T1000 (cell line): ENCODE measurements around the gene PHTF2.

Experiments used
- DNase-seq: peaks from one replicate; lab custom pipeline; 2025; ENCODE audit warnings: mixed read lengths; lab: John Stamatoyannopoulos, UW

Gene PHTF2

DNA sequence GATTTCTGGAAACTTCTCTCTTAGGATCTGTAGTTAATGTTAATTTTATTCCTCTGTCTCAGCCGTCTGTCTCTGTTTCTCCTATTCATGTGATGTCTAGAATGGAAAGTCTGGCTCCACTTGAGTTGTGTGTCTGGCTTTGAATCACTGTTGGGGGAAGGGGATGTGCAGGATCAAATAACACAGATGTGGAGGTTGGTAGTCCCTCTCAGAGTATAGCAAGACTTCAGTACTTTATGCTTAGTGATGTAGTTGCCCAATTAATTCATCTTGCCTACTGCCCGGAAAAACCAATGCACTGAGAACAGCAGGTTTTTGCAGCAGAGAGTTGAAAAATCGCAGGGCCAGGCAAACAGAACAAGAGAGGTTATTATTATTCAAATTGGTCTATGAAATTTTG lies 79.2 kb downstream of the PHTF2 start:
- no peak for DNase-seq

DNA sequence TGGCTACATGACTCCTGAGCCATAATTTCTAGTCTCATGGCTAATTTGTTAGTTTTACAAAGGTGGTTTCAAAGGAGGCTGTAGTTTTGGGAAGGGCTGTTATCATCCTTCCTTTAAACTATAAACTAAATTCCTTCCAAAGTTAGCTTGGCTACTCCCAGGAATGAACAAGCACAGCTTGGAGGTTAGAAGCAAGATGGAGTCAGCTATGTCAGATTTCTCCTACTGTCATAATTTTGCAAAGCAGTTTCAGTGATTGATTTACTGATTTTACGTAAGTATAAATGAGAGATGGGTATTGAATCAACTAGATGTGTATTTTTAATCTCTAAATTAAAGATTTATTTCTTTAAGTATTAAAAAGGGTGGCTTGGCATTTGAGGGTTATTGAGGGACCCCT lies 79.9 kb downstream of the PHTF2 start:
- no peak for DNase-seq

DNA sequence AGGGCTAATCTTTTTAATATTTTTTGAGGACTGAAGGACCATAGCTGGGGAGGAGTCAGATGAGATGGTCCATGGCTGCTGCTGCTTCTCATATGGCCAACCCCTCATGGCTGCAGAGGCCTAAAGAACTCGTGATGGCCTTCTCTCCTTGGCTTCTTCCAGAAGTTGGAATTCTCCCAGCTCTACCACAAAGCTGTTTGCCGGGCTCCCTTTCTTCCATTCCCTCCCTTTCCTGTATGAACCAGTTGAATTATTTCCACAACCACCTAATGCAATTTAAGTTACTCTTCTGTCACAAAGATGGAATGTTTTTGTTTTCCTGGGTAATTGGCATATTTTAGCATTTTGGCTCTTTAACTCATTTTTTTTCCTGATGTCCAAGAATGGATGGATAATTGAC lies 80.7 kb downstream of the PHTF2 start:
- no peak for DNase-seq

DNA sequence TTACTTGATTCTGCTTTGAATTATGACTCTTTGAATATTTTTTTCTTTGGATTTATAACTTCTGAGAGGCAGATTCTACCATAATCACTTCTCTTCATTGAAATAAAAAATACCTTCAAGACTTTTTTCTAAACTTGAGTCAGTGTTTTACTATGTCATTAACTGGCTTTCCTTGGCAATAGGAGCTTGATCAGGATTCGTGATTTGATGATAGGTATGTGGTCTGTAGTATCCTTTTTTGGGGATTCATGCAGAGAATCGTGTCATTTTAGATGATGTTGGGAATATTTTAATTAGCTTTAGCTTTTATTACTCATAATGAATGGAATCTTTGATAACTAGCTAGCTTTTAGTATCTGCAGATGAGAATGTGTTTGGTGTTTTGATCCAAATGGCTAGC lies 83.3 kb downstream of the PHTF2 start:
- no peak for DNase-seq

- DNase-seq: no peak
Measured at GRCh38 chr7:77885155-77885554, 86.6 kb downstream of the PHTF2 start.

GRCh38 chr7:77887567-77887966 lies 89.0 kb downstream of the PHTF2 start:
- DNase-seq: no peak

DNA sequence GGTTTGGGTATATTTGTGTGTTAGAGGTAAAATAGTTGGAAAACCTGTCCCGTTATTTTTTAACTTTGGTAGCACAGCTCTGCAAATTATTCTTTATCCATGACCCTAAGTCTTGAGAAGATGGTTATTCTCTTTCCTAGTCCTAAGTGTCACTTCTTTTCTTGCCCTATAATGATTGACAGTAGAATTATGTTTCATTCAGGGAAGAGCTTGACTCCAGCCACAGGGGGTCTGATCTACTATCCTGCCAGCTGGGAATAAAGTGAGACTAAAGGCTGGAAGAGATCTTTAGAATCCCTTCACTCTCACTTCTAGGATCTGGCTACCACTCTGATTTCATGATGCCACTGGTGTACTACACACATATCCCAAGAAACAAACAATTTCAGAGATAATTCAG lies 90.4 kb downstream of the PHTF2 start:
- DNase-seq: no peak

DNA sequence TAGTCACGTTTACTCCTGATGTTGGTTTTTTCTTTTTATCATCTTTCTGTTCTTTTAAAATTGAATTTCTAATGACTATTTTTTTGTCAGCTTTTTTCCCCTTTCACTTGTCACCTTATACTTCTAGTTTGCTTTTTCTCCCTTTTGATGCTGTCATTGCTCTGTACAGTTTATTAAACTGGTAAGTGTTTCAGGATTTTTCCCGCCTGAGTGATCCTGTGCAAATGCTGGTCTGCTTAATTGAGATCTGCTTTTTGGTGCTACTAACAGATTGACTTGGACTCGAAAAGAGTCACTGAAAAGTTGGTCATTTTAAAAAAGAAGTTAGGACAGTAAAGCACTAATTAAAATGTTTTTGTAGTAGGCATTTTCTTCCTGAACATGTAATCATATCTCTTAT lies 95.2 kb downstream of the PHTF2 start:
- no peak for DNase-seq

DNA sequence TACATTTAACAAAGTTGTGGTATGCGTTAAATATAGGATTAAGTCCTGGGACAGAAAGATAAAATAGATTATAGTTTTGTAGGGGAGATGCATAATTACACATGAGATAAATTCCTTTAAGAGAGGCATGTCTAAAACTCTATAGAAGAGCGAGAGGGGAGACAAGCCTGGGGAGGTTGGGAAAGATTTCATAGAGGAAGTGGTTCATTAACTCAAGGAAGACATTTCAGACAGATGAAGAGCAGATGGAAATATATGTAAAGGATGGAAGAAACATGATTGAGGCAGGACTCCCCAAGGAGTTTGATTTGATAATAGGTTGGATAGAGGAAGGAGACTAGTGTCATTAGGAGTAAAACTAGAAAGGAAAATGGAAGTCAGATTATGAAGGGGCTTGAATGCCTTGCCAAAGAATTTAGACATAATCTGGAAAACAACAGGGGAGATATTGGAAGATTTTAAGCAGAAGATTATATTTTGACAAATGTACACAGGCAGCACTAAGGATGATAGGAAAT lies 96.1 kb downstream of the PHTF2 start:
- DNase-seq: no peak

GRCh38 chr7:77895905-77896304 lies 97.3 kb downstream of the PHTF2 start:
- DNase-seq: no peak

- DNase-seq: no peak
Measured at GRCh38 chr7:77897004-77897547, 98.5 kb downstream of the PHTF2 start.

DNA sequence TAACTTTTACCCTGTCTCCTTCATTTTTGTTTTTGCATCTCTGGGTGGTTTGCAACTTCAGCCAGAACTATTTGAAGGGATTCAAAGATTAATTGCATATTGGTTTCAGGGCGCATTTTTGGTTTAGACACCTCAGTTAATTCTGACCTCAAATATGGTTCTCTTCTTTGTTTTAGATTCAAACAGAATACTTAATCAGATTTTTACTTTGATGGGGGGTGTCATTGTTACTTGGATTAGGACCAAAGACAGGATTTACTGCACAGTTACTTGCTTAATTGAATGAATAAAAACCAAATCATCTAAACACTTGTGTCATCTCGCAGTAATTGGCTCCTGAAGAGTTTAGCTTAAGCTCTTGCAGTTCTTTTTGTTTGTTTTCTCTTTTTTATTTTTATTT lies 100.9 kb downstream of the PHTF2 start:
- DNase-seq: no peak

DNA sequence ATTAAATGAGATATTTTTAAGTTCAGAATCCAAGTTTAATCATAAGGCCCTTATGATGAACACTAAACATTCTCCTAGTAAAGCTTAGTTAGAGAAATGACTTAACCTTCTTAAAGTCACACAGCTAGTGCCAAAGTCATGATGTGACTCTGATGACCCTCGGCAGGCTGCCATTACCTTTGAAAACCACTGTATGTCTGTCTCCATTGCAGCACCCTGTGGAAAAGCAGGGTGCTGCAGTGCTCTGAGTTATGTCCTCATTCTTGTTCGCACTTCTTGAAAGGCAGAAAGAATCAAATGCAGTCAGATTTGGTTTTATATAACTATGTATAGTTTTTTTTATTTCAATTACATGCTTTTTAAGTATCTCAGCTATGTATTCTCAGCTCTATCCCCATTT lies 105.0 kb downstream of the PHTF2 start:
- no peak for DNase-seq

DNA sequence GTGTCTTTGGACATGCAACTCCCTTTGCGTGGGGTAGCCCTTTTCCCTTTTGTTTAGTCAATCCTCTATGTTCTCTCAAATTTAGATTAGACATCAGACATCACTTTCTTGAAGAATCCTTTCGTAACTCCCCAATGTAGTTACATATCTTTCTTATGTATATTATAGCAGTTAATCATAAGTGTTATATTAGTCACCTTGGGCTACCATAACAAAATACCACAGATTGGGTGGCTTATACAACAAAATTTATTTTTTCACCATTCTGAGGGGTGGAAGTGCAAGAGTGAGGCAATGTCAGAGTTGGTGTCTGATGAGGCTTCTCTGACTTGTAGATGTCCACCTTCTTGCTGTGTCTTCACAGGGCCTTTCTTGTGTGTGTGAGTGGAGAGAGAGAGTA lies 105.7 kb downstream of the PHTF2 start:
- no peak for DNase-seq

DNA sequence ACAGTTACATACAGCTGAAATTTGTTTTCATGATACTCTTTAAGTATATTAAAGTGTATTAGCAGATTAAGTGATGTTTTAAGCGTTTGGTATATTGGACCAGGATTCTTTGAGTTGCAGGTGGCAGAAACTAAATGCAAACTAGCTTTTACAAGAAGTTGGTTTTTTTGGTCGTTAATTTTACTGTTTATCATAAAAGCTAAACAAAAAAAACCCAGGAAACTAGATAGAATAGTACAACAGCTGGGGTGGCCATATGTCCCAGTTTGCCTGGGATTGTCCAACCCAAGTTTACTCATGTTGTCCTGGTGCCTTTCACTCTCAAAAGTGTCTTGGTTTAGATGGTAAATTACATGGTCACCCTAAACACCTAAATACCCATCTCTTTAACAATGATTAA lies 108.7 kb downstream of the PHTF2 start:
- no peak for DNase-seq

GRCh38 chr7:77908664-77909063 lies 110.1 kb downstream of the PHTF2 start:
- DNase-seq: no peak

- no peak for DNase-seq
Measured at GRCh38 chr7:77910124-77910523, 111.6 kb downstream of the PHTF2 start.

DNA sequence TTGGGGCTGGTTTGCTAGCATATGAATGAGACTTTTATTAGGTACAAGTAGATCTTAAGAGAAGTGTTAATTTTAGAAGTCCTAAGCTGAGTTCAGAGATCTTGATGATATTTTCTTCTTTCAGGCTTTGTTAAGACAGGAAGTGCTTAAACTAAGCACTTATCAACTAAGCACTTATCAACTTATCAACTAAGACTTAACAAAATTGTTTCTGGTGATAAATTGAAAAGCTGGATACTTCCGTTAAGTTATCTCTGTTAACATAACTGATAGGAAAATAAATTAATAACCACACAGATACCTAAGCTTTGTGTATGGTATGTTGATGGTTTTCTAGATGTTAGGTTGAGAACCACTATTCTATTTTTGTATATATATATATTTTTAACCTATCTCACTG lies 113.7 kb downstream of the PHTF2 start:
- no peak for DNase-seq

DNA sequence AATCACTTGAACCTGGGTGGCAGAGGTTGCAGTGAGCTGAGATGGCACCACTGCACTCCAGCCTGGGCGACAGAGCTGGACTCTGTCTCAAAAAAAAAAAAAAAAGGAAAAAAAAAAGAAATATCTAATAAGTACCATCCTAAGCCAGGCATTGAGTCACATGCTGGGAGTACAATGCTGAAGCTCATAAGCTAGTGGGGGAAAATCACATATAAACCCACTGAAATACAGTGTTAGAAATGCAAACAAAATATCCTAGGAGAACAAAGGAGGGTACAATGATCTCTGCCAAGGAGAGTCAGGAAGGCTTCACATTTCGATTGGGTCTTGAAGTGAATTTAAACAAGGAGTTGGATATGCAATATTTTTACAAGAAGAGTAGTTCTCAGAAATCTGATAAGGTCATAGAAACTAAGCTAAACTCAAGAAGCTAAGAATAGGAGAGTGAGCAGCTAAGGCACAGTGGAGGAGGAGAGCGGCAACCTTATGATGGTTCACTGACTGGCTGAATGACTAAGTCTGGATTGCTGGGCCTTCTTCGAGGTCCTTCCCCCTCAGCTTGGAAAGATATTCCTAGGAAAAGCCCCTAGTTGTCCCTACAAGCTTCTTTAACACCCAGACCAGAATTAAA lies 115.5 kb downstream of the PHTF2 start:
- DNase-seq: no peak

GRCh38 chr7:77917500-77918262 lies 119.1 kb downstream of the PHTF2 start:
- no peak for DNase-seq

- no peak for DNase-seq
Measured at GRCh38 chr7:77918676-77919075, 120.1 kb downstream of the PHTF2 start.

- DNase-seq: no peak
Measured at GRCh38 chr7:77923419-77923818, 124.8 kb downstream of the PHTF2 start.

GRCh38 chr7:77930496-77930895 lies 131.9 kb downstream of the PHTF2 start:
- DNase-seq: no peak
